IPS DF 6.9 (cell line): ENCODE data around the gene RNF213.
"Not testable (repeated sequence)": the region's sequence is repeated elsewhere in the genome, so short reads cannot be mapped to it uniquely, and the experiment has no call there.

ENCODE experiments used
- DNase-seq: peaks from one replicate; pipeline ENCODE4 v3.0.0-alpha.2; 2013; ENCODE audit warnings: low read depth, low spot score
- H3K27ac ChIP-seq: one replicate; pipeline ENCODE4 v1.5.1; 2013; ENCODE audit warnings: low read length, control low read depth
- H3K27me3 ChIP-seq: 2 replicates; pipeline ENCODE4 v1.6.1; 2013; ENCODE audit warnings: mild to moderate bottlenecking, low read length; ENCODE audit not compliant: control insufficient read depth, insufficient read depth
- H3K36me3 ChIP-seq: 2 replicates; pipeline ENCODE4 v1.6.1; 2013; ENCODE audit warnings: low read length; ENCODE audit not compliant: control insufficient read depth, insufficient read depth
- H3K4me1 ChIP-seq: 2 replicates; pipeline ENCODE4 v1.6.1; 2013; ENCODE audit warnings: low read length; ENCODE audit not compliant: control insufficient read depth, insufficient read depth
- H3K4me3 ChIP-seq: 2 replicates; pipeline ENCODE4 v1.5.1; 2013; ENCODE audit warnings: mild to moderate bottlenecking, low read length
- H3K9me3 ChIP-seq: 2 replicates; pipeline ENCODE4 v1.6.1; 2013; ENCODE audit warnings: low read length, inconsistent platforms; ENCODE audit not compliant: control insufficient read depth, insufficient read depth
- WGBS: extraction: QIAGEN DNeasy Blood & Tissue Kit; methylation state at CpG from one replicate; pipeline ENCODE4 v1.1.7; 2013; ENCODE audit warnings: mixed read lengths, missing lambda C conversion rate; ENCODE audit not compliant: insufficient read length, insufficient coverage; 5-methylcytosine and 5-hydroxymethylcytosine counted together

RNF213 gene

GRCh38 chr17:80330938-80331337 is 70.3 kb downstream of the RNF213 start:
- not testable (repeated sequence) for H3K9me3 ChIP-seq, H3K27me3 ChIP-seq, H3K4me3 ChIP-seq, H3K4me1 ChIP-seq, DNase-seq, H3K27ac ChIP-seq
- no CpG with 5 or more reads among the region's 6 CpGs for WGBS
- H3K36me3 ChIP-seq, result peaks cover 23% of the 10 kb centered on the region

GRCh38 chr17:80331820-80332219 is 71.2 kb downstream of the RNF213 start:
- Histone ChIP-seq H3K9me3 (no peaks in the 10 kb centered on the region), H3K27ac (no peak overlapping the region), H3K36me3 (peaks cover 27% of the 10 kb centered on the region), H3K27me3 (no peaks in the 10 kb centered on the region), H3K4me3 (no peak overlapping the region), H3K4me1 (no peaks in the 10 kb centered on the region)
- no peak for DNase-seq
- WGBS, result no CpG with 5 or more reads among the region's 10 CpGs

- H3K4me3 ChIP-seq, result no peak overlapping the region
- H3K36me3 ChIP-seq, result peaks cover 36% of the 10 kb centered on the region
- H3K4me1 ChIP-seq, result no peaks in the 10 kb centered on the region
- H3K9me3 ChIP-seq, result no peaks in the 10 kb centered on the region
- no peaks in the 10 kb centered on the region for H3K27me3 ChIP-seq
- no peak overlapping the region for H3K27ac ChIP-seq
- no CpG with 5 or more reads among the region's 27 CpGs for WGBS
- DNase-seq, result no peak
These were observed 76.7 kb downstream of the RNF213 start for GRCh38 chr17:80337195-80337895.

GRCh38 chr17:80339118-80339517 is 78.5 kb downstream of the RNF213 start:
- peaks cover 41% of the 10 kb centered on the region for H3K36me3 ChIP-seq
- no peaks in the 10 kb centered on the region for H3K4me1 ChIP-seq
- no peaks in the 10 kb centered on the region for H3K27me3 ChIP-seq
- no peak for DNase-seq
- no peak overlapping the region for H3K4me3 ChIP-seq
- no CpG with 5 or more reads among the region's 8 CpGs for WGBS
- no peaks in the 10 kb centered on the region for H3K9me3 ChIP-seq
- no peak overlapping the region for H3K27ac ChIP-seq

GRCh38 chr17:80339731-80340456 is 79.2 kb downstream of the RNF213 start:
- no peaks in the 10 kb centered on the region for H3K27me3 ChIP-seq
- peaks cover 47% of the 10 kb centered on the region for H3K36me3 ChIP-seq
- no peak overlapping the region for H3K27ac ChIP-seq
- H3K4me1 ChIP-seq, result no peaks in the 10 kb centered on the region
- DNase-seq, result no peak
- no peak overlapping the region; the same call in 1 of the 2 replicates for H3K4me3 ChIP-seq
- H3K9me3 ChIP-seq, result no peaks in the 10 kb centered on the region
- WGBS, result no CpG with 5 or more reads among the region's 36 CpGs

GRCh38 chr17:80345321-80345720 is 84.7 kb downstream of the RNF213 start:
- WGBS, result no CpG with 5 or more reads among the region's 15 CpGs
- Histone ChIP-seq H3K4me3 (no peak overlapping the region), H3K36me3 (peaks cover 50% of the 10 kb centered on the region), H3K27ac (no peak overlapping the region), H3K9me3 (no peaks in the 10 kb centered on the region), H3K4me1 (no peaks in the 10 kb centered on the region), H3K27me3 (no peaks in the 10 kb centered on the region)
- DNase-seq, result no peak

- no peak for DNase-seq
- Histone ChIP-seq H3K27ac (no peak overlapping the region), H3K4me3 (no peak overlapping the region), H3K9me3 (no peaks in the 10 kb centered on the region), H3K36me3 (peaks cover 50% of the 10 kb centered on the region), H3K27me3 (no peaks in the 10 kb centered on the region), H3K4me1 (no peaks in the 10 kb centered on the region)
- WGBS, result no CpG with 5 or more reads among the region's 27 CpGs
These were observed 85.3 kb downstream of the RNF213 start for GRCh38 chr17:80345841-80346497.

- WGBS, result no CpG with 5 or more reads among the region's 38 CpGs
These were observed 86.0 kb downstream of the RNF213 start for GRCh38 chr17:80346498-80347275.

GRCh38 chr17:80347536-80347935 is 86.9 kb downstream of the RNF213 start:
- no peak for DNase-seq
- H3K4me1 ChIP-seq, result no peaks in the 10 kb centered on the region
- H3K27ac ChIP-seq, result no peak overlapping the region
- no peaks in the 10 kb centered on the region for H3K9me3 ChIP-seq
- peaks cover 52% of the 10 kb centered on the region for H3K36me3 ChIP-seq
- WGBS, result no CpG with 5 or more reads among the region's 19 CpGs
- H3K27me3 ChIP-seq, result no peaks in the 10 kb centered on the region
- H3K4me3 ChIP-seq, result no peak overlapping the region

More at GRCh38 chr17:80346498-80347275, 86.0 kb downstream of the RNF213 start:
- Histone ChIP-seq H3K27ac (no peak overlapping the region), H3K36me3 (peaks cover 50% of the 10 kb centered on the region), H3K9me3 (no peaks in the 10 kb centered on the region), H3K4me1 (no peaks in the 10 kb centered on the region), H3K4me3 (no peak overlapping the region), H3K27me3 (no peaks in the 10 kb centered on the region)
- no peak for DNase-seq

GRCh38 chr17:80347948-80348351 is 87.3 kb downstream of the RNF213 start:
- no CpG with 5 or more reads among the region's 24 CpGs for WGBS
- DNase-seq, result no peak
- no peaks in the 10 kb centered on the region for H3K9me3 ChIP-seq
- no peaks in the 10 kb centered on the region for H3K27me3 ChIP-seq
- H3K36me3 ChIP-seq, result peaks cover 56% of the 10 kb centered on the region
- H3K4me1 ChIP-seq, result no peaks in the 10 kb centered on the region; the same call in 1 of the 2 replicates
- no peak overlapping the region for H3K4me3 ChIP-seq
- H3K27ac ChIP-seq, result no peak overlapping the region
